H1 (cell line): ENCODE data around the gene NABP1. TPM values are rescaled to one million over a fixed set of nuclear protein-coding genes. Genes with fewer than 3 reads are reported as not detected.

Experiments used
- CTCF ChIA-PET: fragments of 300-600 bp; sonication (Branson Sonifier 250); formaldehyde crosslinking; loops from one replicate; lab custom pipeline; 2021; ENCODE audit not compliant: partially characterized antibody; lab: Charles Lee
- POLR2A ChIA-PET: fragments of 300-600 bp; sonication (Branson Sonifier 250); formaldehyde crosslinking; loops from one replicate; lab custom pipeline; 2021; ENCODE audit warnings: inconsistent platforms; ENCODE audit not compliant: partially characterized antibody; lab: Charles Lee
- DNase-seq, 2 experiments: peaks; one replicate each; pipeline versions ENCODE4 v3.0.0 to v3.0.0-alpha.2; 2010 to 2022; ENCODE audit warnings: low spot score in 2 of 2, low read depth in 1 of 2, mixed read lengths in 1 of 2
- FAIRE-seq: peaks from 2 replicates; lab custom pipeline; 2011; peaks lifted over from hg19 to GRCh38; lab: Jason Lieb, UNC
- H2AFZ ChIP-seq: 2 replicates; pipeline ENCODE4 v1.8.1; 2012; ENCODE audit warnings: low read length, inconsistent platforms
- H2AK5ac ChIP-seq: 2 replicates; pipeline ENCODE4 v1.6.1; 2013; ENCODE audit warnings: low read depth, low read length
- H2BK120ac ChIP-seq: replicated peaks from 2 replicates; pipeline ENCODE3; 2013; ENCODE audit warnings: low read depth, low read length, inconsistent platforms
- H2BK12ac ChIP-seq: 2 replicates; pipeline ENCODE4 v1.6.1; 2013; ENCODE audit warnings: low read depth, low read length
- H2BK15ac ChIP-seq: 2 replicates; pipeline ENCODE4 v1.6.1; 2013; ENCODE audit warnings: low read length
- H2BK20ac ChIP-seq: 2 replicates; pipeline ENCODE4 v1.6.1; 2013; ENCODE audit warnings: low read length
- H2BK5ac ChIP-seq: 2 replicates; pipeline ENCODE4 v1.6.1; 2013; ENCODE audit warnings: low read depth, low read length
- H3K14ac ChIP-seq: 2 replicates; pipeline ENCODE4 v1.6.1; 2013; ENCODE audit warnings: inconsistent platforms; ENCODE audit not compliant: insufficient read length
- H3K18ac ChIP-seq: 2 replicates; pipeline ENCODE4 v1.6.1; 2013; ENCODE audit warnings: low read length; ENCODE audit errors: extremely low read depth
- H3K23ac ChIP-seq: 2 replicates; pipeline ENCODE4 v1.6.1; 2013; ENCODE audit warnings: inconsistent platforms; ENCODE audit not compliant: insufficient read length
- H3K23me2 ChIP-seq: 2 replicates; pipeline ENCODE4 v1.6.1; 2013; ENCODE audit warnings: low read depth, low read length
- H3K27ac ChIP-seq: 2 replicates; pipeline ENCODE4 v1.6.1; 2011; ENCODE audit warnings: low read depth, low read length, inconsistent platforms
- H3K27me3 ChIP-seq, 4 experiments: replicated peaks in 1 of 4; 1 replicate in 1 of 4; 2 replicates in 3 of 4; pipeline versions ENCODE4 v1.6.1 to v1.8.1; 2011 to 2013; ENCODE audit warnings: low read length in 3 of 4, mild to moderate bottlenecking in 3 of 4, inconsistent platforms in 2 of 4, mixed read lengths in 2 of 4, moderate library complexity in 1 of 4; ENCODE audit not compliant: control insufficient read depth in 3 of 4, insufficient read depth in 3 of 4; ENCODE audit errors: extremely low read depth in 1 of 4
- H3K36me3 ChIP-seq, 4 experiments: 2 replicates each; pipeline versions ENCODE4 v1.6.1 to v1.8.1; 2011 to 2013; ENCODE audit warnings: mild to moderate bottlenecking in 4 of 4, low read length in 3 of 4, moderate library complexity in 2 of 4, control low read depth in 1 of 4, inconsistent platforms in 1 of 4; ENCODE audit not compliant: insufficient read depth in 4 of 4, control insufficient read depth in 2 of 4
- H3K4ac ChIP-seq: replicated peaks from 2 replicates; pipeline ENCODE3; 2013; ENCODE audit warnings: low read length, low read depth, mixed read lengths, inconsistent platforms; ENCODE audit not compliant: insufficient read length
- H3K4me1 ChIP-seq, 4 experiments: replicated peaks in 1 of 4; 1 replicate in 1 of 4; 2 replicates in 3 of 4; pipeline versions ENCODE4 v1.6.1 to v1.8.1; 2011 to 2013; ENCODE audit warnings: low read length in 3 of 4, inconsistent platforms in 2 of 4, mixed read lengths in 1 of 4; ENCODE audit not compliant: insufficient read depth in 4 of 4, control insufficient read depth in 3 of 4
- H3K4me2 ChIP-seq, 2 experiments: 2 replicates each; pipeline versions ENCODE4 v1.6.1 to v1.8.1; 2011 to 2013; ENCODE audit warnings: low read depth in 2 of 2, low read length in 2 of 2, control low read depth in 1 of 2, inconsistent platforms in 1 of 2, mild to moderate bottlenecking in 1 of 2; ENCODE audit not compliant: insufficient read depth in 1 of 2
- H3K4me3 ChIP-seq, 4 experiments: fragments of 200-600, 300-600 bp in 1 of 4; sonication (generic), shearing (Covaris generic), sonication (Bioruptor Twin) in 1 of 4; 2 replicates each; pipeline versions ENCODE4 v1.5.1 to v1.8.1; 2011 to 2016; ENCODE audit warnings: low read length in 4 of 4, low read depth in 3 of 4, control low read depth in 2 of 4, inconsistent platforms in 2 of 4, mild to moderate bottlenecking in 2 of 4, mixed read lengths in 1 of 4, moderate library complexity in 1 of 4; ENCODE audit not compliant: insufficient read depth in 2 of 4; ENCODE audit errors: extremely low read depth in 1 of 4
- H3K56ac ChIP-seq: replicated peaks from 2 replicates; pipeline ENCODE3; 2013; ENCODE audit warnings: low read depth, mild to moderate bottlenecking, mixed read lengths, low read length, inconsistent platforms; ENCODE audit not compliant: insufficient read length
- H3K79me1 ChIP-seq: 2 replicates; pipeline ENCODE4 v1.6.1; 2013; ENCODE audit warnings: low read depth, low read length, control low read depth
- H3K79me2 ChIP-seq, 2 experiments: 2 replicates each; pipeline versions ENCODE4 v1.6.1 to v1.8.1; 2012 to 2013; ENCODE audit warnings: low read length in 2 of 2, mild to moderate bottlenecking in 2 of 2, inconsistent platforms in 1 of 2; ENCODE audit not compliant: insufficient read depth in 2 of 2, control insufficient read depth in 1 of 2
- H3K9ac ChIP-seq, 4 experiments: replicated peaks in 1 of 4; 1 replicate in 1 of 4; 2 replicates in 3 of 4; pipeline versions ENCODE4 v1.6.1 to v1.8.1; 2011 to 2013; ENCODE audit warnings: low read depth in 3 of 4, low read length in 3 of 4, control low read depth in 2 of 4, mild to moderate bottlenecking in 2 of 4, moderate library complexity in 2 of 4, inconsistent platforms in 1 of 4; ENCODE audit errors: extremely low read depth in 1 of 4
- H3K9me3 ChIP-seq, 2 experiments: 2 replicates each; pipeline versions ENCODE4 v1.6.1 to v1.8.1; 2012 to 2013; ENCODE audit warnings: mild to moderate bottlenecking in 2 of 2, moderate library complexity in 2 of 2, control low read depth in 1 of 2, inconsistent platforms in 1 of 2, low read depth in 1 of 2, low read length in 1 of 2, mixed read lengths in 1 of 2; ENCODE audit not compliant: insufficient read depth in 2 of 2
- H4K20me1 ChIP-seq, 2 experiments: replicated peaks in 1 of 2; 2 replicates each; pipeline versions ENCODE3 to v1.8.1; 2011 to 2013; ENCODE audit warnings: inconsistent platforms in 2 of 2, low read length in 2 of 2, mild to moderate bottlenecking in 1 of 2; ENCODE audit not compliant: insufficient read depth in 2 of 2, control insufficient read depth in 1 of 2
- H4K5ac ChIP-seq: 2 replicates; pipeline ENCODE4 v1.6.1; 2013; ENCODE audit warnings: low read length, low read depth, mixed read lengths, inconsistent platforms; ENCODE audit not compliant: insufficient read length
- H4K8ac ChIP-seq: 2 replicates; pipeline ENCODE4 v1.8.0; 2013; ENCODE audit warnings: mild to moderate bottlenecking, moderate library complexity, low read length, inconsistent platforms; ENCODE audit not compliant: insufficient read depth; ENCODE audit errors: extremely low read depth
- H4K91ac ChIP-seq: replicated peaks from 2 replicates; pipeline ENCODE3; 2013; ENCODE audit warnings: low read length, mixed read lengths, inconsistent platforms; ENCODE audit not compliant: insufficient read length
- BCL11A ChIP-seq, 2 experiments: IDR thresholded peaks; one replicate each; pipeline ENCODE4 v1.6.1; 2011; ENCODE audit warnings: low read depth in 2 of 2, low read length in 2 of 2, mild to moderate bottlenecking in 2 of 2
- CBX8 ChIP-seq: fragments of 300-800, 300-1000 bp; sonication (generic); IDR thresholded peaks from 2 replicates; pipeline ENCODE4 v1.7.1; 2016; ENCODE audit warnings: low read depth, low read length, borderline replicate concordance
- CHD1 ChIP-seq: IDR thresholded peaks from 2 replicates; pipeline ENCODE4 v1.6.1; 2012; ENCODE audit warnings: low read depth, low read length, improper control_type of control experiment
- EGR1 ChIP-seq: IDR thresholded peaks from 2 replicates; pipeline ENCODE4 v1.6.1; 2011; ENCODE audit warnings: low read depth, low read length, borderline replicate concordance
- NRF1 ChIP-seq: IDR thresholded peaks from 2 replicates; pipeline ENCODE4 v1.6.1; 2011; ENCODE audit warnings: mild to moderate bottlenecking, low read depth, low read length, improper control_type of control experiment
- RBBP5 ChIP-seq: IDR thresholded peaks from 2 replicates; pipeline ENCODE4 v1.7.1; 2012; ENCODE audit warnings: low read depth, mild to moderate bottlenecking, inconsistent platforms, low read length, moderate library complexity, borderline replicate concordance
- SIN3A ChIP-seq, 2 experiments: IDR thresholded peaks in 1 of 2; conservative IDR thresholded peaks in 1 of 2; 2 replicates each; pipeline ENCODE4 v1.6.1; 2011 to 2012; ENCODE audit warnings: low read length in 2 of 2, improper control_type of control experiment in 1 of 2, low read depth in 1 of 2, mild to moderate bottlenecking in 1 of 2
- SIX5 ChIP-seq: IDR thresholded peaks from 2 replicates; pipeline ENCODE4 v1.6.1; 2011; ENCODE audit warnings: mild to moderate bottlenecking, low read depth, low read length
- TAF1 ChIP-seq: IDR thresholded peaks from 2 replicates; pipeline ENCODE4 v1.6.1; 2011; ENCODE audit warnings: mild to moderate bottlenecking, low read depth, low read length
- TAF7 ChIP-seq: optimal IDR thresholded peaks from 2 replicates; pipeline ENCODE3; 2011; ENCODE audit warnings: low read depth, mild to moderate bottlenecking, inconsistent platforms, low read length, moderate library complexity, borderline replicate concordance
- TBP ChIP-seq: IDR thresholded peaks from 2 replicates; pipeline ENCODE4 v1.6.1; 2011; ENCODE audit warnings: low read depth, low read length, improper control_type of control experiment
- WGBS, 2 experiments: shearing (Covaris generic) in 1 of 2; methylation state at CpG; one replicate each; pipeline versions ENCODE4 v1.1.6 to v1.1.7; 2013 to 2015; ENCODE audit warnings: low lambda C conversion rate in 2 of 2, mixed read lengths in 2 of 2, inconsistent platforms in 1 of 2, low coverage in 1 of 2, missing lambda C conversion rate in 1 of 2; ENCODE audit not compliant: insufficient replicate concordance in 2 of 2, insufficient coverage in 1 of 2, insufficient read length in 1 of 2; ENCODE audit errors: extremely low coverage in 1 of 2, missing lambda C conversion rate in 1 of 2; 5-methylcytosine and 5-hydroxymethylcytosine counted together
- polyA plus RNA-seq, 7 experiments: library from polyadenylated mRNA; depleted of rRNA in 3 of 7; stranded (reverse) in 5 of 7; unstranded in 2 of 7; fragments of >200 nt in 5 of 7; fragments of 200-250 nt in 2 of 7; gene quantifications; 1 replicate in 5 of 7; 2 replicates in 1 of 7; 4 replicates in 1 of 7; pipeline versions ENCODE4 v1.2.1 to v1.2.3, GENCODE V29; 2011 to 2013; ENCODE audit warnings: missing spikeins in 2 of 7, mixed read lengths in 2 of 7
- total RNA-seq: library from RNA; stranded (reverse); fragmentation: NEBNext Ultra II Directional; extraction: Animal tissue kit (Norgen Biotek cat#: 25700); gene quantifications from 2 replicates; pipeline ENCODE4 v1.2.1, GENCODE V29; 2021
- TF ChIP-seq, protein P1 (sequence below): IDR thresholded peaks from 2 replicates; pipeline ENCODE4 v1.6.1; 2012; ENCODE audit warnings: inconsistent platforms

The NABP1 gene
- total and polyA plus RNA-seq, 2 of the 8 experiments (the other 6 are each of a cell fraction or from before 2014, with no cell fraction given), result 0.63 to 4.8 TPM

DNA sequence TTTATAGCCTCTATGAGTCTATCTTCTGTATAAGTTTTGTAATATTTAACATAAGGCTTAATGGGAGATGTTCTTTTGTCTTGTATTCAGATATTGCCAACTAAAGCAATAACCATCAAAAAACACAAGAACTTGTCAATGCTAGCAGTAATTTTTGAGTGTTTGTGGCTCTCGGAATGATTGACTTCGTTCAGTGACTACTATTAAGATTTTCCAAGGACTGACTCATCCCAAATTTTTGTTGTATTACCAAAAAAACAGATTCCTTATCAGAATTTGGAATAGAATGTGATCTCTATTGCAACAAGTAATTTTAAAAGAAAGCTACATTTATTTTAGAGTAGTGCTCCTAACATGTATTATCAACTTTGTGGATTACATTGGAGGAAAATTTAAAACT is 8.1 kb downstream of the NABP1 start:
- Histone ChIP-seq H3K4me1 (no peaks in the 10 kb centered on the region), H4K91ac (no peak overlapping the region), H3K14ac (no peak overlapping the region), H3K9ac (no peak overlapping the region), H2BK15ac (no peak overlapping the region), H3K9me3 (no peaks in the 10 kb centered on the region), H3K18ac (no peak overlapping the region), H2BK12ac (no peak overlapping the region), H3K27me3 (no peaks in the 10 kb centered on the region), H2BK20ac (no peak overlapping the region), H3K36me3 (peaks cover 0 to 9% (median under 1%) of the 10 kb centered on the region in 4 experiments; a peak in 1 of 8 replicates), H2AFZ (no peak overlapping the region), H4K5ac (no peak overlapping the region), H3K23ac (no peak overlapping the region), H2AK5ac (no peak overlapping the region), H3K4me2 (no peak overlapping the region), H3K79me2 (no peaks in the 10 kb centered on the region), H3K56ac (no peak overlapping the region), H2BK120ac (no peak overlapping the region), H3K79me1 (no peaks in the 10 kb centered on the region), H2BK5ac (no peak overlapping the region), H3K23me2 (no peaks in the 10 kb centered on the region), H3K4me3 (no peak overlapping the region), H4K20me1 (no peaks in the 10 kb centered on the region), H3K4ac (no peak overlapping the region), H3K27ac (no peak overlapping the region), H4K8ac (no peak overlapping the region)
- POLR2A ChIA-PET, result no interaction called here
- FAIRE-seq (no peak), DNase-seq (no peak)
- CTCF ChIA-PET, result interaction anchor here (1.0 kb wide), 1 partner anchor 10 kb away, joined by 4 read pairs; no protein-coding TSS in a partner anchor
- TF ChIP-seq RBBP5 (no peak), BCL11A (IDR thresholded peaks at IDR 0.05; ENCODE audit: low read depth in 2 of 2, low read length in 2 of 2) (no peak), TAF7 (no peak), TBP (no peak), TAF1 (no peak), CHD1 (no peak), SIN3A (conservative IDR thresholded peaks at IDR 0.05 in 1 of 2, IDR thresholded peaks at IDR 0.05 in 1 of 2; ENCODE audit: low read depth in 1 of 2, low read length in 2 of 2) (no peak), NRF1 (no peak), EGR1 (no peak), SIX5 (no peak), CBX8 (no peak)
- TF ChIP-seq, protein P1, sequence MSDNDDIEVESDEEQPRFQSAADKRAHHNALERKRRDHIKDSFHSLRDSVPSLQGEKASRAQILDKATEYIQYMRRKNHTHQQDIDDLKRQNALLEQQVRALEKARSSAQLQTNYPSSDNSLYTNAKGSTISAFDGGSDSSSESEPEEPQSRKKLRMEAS, result no peak
- 89% methylated on average over 2 of the region's 2 CpGs; no CpG with 5 or more reads in 1 of the 2 experiments for WGBS, 2 experiments
